Stimulated activated CD8-positive, alpha-beta memory T cell treated with anti-CD3 and anti-CD28 coated beads, Interleukin-15, amount 100 ng/mL, for 1 hour (primary cell): ENCODE data around the gene ZNF283.
"Not testable (repeated sequence)": the region's sequence is repeated elsewhere in the genome, so short reads cannot be mapped to it uniquely, and the experiment has no call there.

ENCODE experiments used
- DNase-seq: peaks from one replicate; pipeline ENCODE4 v3.0.0-alpha.2; 2020; ENCODE audit warnings: low read depth

The ZNF283 gene

GRCh38 chr19:43799502-43800142 is 27.5 kb upstream of the ZNF283 start:
- no peak for DNase-seq

GRCh38 chr19:43802216-43802951 is 24.7 kb upstream of the ZNF283 start, which contains the start of gene LYPD5:
TSS of gene LYPD5 (minus strand) at chr19:43802447. CDS start at chr19:43802380, 67 bp downstream.
- DNase-seq = no peak

GRCh38 chr19:43804432-43804831 is 22.7 kb upstream of the ZNF283 start:
- DNase-seq = no peak

- not testable (repeated sequence) for DNase-seq
These were observed 20.7 kb upstream of the ZNF283 start for GRCh38 chr19:43806401-43806800.

GRCh38 chr19:43806848-43807247 is 20.3 kb upstream of the ZNF283 start:
- DNase-seq = no peak

GRCh38 chr19:43807651-43808050 is 19.5 kb upstream of the ZNF283 start:
- DNase-seq = no peak

- DNase-seq = no peak
These were observed 17.1 kb upstream of the ZNF283 start for GRCh38 chr19:43809762-43810696.

- no peak for DNase-seq
These were observed 15.3 kb upstream of the ZNF283 start for GRCh38 chr19:43811837-43812236.

- DNase-seq = no peak
These were observed 14.9 kb upstream of the ZNF283 start for GRCh38 chr19:43812259-43812658.

- no peak for DNase-seq
These were observed 14.4 kb upstream of the ZNF283 start for GRCh38 chr19:43812688-43813087.

- no peak for DNase-seq
These were observed 12.3 kb upstream of the ZNF283 start for GRCh38 chr19:43814663-43815352.

- not testable (repeated sequence) for DNase-seq
These were observed 9.7 kb upstream of the ZNF283 start for GRCh38 chr19:43817454-43817853.

- DNase-seq = no peak
These were observed 8.6 kb upstream of the ZNF283 start for GRCh38 chr19:43818500-43818899.

GRCh38 chr19:43820098-43820883 is 6.8 kb upstream of the ZNF283 start:
- DNase-seq = no peak

- no peak for DNase-seq
These were observed 6.3 kb upstream of the ZNF283 start for GRCh38 chr19:43820884-43821215.

- DNase-seq = not testable (repeated sequence)
These were observed 3.3 kb upstream of the ZNF283 start for GRCh38 chr19:43823856-43824255.

GRCh38 chr19:43824572-43824971 is 2.5 kb upstream of the ZNF283 start:
- not testable (repeated sequence) for DNase-seq

GRCh38 chr19:43839139-43839538 is 12.0 kb downstream of the ZNF283 start:
- DNase-seq = no peak

GRCh38 chr19:43842007-43842406 is 14.9 kb downstream of the ZNF283 start:
- no peak for DNase-seq

GRCh38 chr19:43847246-43847645 is 20.1 kb downstream of the ZNF283 start:
- DNase-seq = no peak

- no peak for DNase-seq
These were observed 20.8 kb downstream of the ZNF283 start for GRCh38 chr19:43847884-43848283.
